Activated T-cell treated with anti-CD3 and anti-CD28 coated beads for 48 hours (primary cell): Measurements from ENCODE around the gene SCIN.
"Not testable (repeated sequence)": the region's sequence is repeated elsewhere in the genome, so short reads cannot be mapped to it uniquely, and the experiment has no call there.

ENCODE experiments used
- DNase-seq: peaks from one replicate; pipeline ENCODE4 v3.0.0-alpha.2; 2020; ENCODE audit warnings: low read depth

SCIN gene

DNA sequence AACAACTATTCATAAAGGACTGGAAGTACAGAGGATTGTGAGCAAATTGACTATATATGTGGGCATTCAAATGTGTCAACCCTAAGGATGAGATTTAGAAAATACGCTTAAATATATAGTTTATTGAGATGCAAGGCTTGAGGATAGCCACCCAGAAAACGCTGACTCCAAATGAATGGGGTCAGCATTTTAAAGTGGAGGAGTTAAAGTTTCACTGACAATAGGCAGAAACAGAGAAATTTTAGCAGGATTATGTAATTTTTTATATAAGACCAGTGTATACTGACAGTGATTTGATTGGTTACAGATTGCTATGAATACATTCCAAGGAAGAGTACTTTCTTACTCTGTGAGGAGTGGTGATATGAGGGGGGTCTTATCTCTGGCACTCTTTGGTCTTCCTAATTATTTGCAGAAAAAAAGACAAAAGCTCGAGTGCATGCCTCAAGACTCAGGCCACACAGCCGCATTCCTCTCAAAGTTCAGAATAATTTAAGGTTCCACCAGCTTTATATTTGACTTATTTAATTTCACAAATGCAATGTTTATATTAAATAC lies 78.3 kb downstream of the SCIN start:
- no peak for DNase-seq

- no peak for DNase-seq
Measured at GRCh38 chr7:12649348-12649747, 78.8 kb downstream of the SCIN start.

GRCh38 chr7:12650080-12650479 lies 79.6 kb downstream of the SCIN start:
- DNase-seq: no peak

DNA sequence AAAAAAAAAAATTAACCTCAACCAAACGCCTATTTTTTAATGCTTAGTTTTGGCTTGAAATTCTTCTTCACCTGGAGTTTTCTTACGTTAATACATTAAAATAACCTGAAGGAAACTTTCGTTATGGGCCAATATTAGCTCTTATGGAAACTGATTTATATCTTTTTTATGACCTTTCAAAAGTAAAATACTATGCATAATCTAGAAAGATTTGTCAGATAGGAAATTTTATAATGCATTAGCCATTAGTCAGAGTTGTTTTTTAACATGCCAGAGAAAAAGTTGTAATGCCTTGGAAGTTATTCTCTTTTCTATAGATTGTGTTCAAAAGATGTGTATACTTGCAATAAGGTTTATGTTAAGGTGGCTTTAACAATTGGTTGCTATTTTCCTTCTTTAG lies 82.6 kb downstream of the SCIN start:
- DNase-seq: no peak

DNA sequence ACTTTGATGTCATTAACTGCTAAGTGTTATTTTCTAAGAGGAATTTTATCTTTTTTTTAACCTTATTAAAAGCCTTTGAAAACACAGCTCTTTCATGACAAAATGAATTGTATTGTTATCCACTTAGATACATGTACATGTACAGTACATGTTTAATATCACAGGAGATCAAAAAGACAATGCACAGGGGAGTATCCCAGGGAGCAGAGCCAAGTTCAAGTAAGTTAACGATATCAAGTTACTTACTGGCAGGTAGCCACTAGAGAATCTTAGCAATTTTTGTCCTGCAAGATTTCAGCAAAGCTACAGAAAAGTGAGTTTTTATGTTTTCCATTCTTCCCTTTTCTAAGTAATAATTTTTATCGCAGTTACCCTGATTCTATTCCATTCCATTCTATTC lies 83.0 kb downstream of the SCIN start:
- DNase-seq: no peak

DNA sequence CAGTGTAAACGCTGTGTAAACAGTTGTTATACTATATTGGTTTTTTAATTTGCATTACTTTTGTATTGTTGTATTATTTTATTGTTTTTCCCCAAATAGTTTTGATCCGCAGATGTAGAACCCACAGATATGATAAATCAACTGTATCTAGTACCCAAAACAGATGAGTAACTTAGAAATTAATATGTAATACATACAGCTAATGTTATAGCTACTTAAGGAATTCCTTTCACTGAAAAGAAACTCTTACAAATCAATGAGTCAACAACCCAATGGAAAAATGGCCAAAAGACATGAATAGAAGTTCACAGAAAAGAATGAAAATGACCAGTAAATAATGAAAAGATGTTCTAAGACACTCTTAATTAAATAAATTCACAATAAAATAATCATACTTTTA lies 84.6 kb downstream of the SCIN start:
- DNase-seq: no peak

GRCh38 chr7:12660423-12660822 lies 89.9 kb downstream of the SCIN start:
- DNase-seq: not testable (repeated sequence)

- DNase-seq: not testable (repeated sequence)
Measured at GRCh38 chr7:12660986-12661385, 90.5 kb downstream of the SCIN start.

DNA sequence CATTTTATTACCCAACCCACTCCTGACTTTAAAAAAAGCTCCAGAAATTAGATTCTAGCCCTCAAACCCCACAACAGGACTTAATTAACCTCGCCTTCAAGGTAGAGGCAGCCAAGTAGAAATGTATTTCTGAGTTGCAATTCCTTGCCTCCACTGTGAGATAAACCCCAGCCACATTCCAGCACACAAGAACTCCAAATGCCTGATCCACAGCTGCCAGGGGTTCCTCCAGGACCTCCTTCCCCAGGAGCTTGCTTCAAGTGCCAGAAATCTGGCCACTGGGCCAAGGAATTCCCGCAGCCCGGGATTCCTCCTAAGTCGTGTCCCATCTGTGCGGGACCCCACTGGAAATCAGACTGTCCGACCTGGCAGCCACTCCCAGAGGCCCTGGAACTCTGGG lies 91.1 kb downstream of the SCIN start:
- no peak for DNase-seq

GRCh38 chr7:12670000-12670729 lies 99.6 kb downstream of the SCIN start:
- no peak for DNase-seq

DNA sequence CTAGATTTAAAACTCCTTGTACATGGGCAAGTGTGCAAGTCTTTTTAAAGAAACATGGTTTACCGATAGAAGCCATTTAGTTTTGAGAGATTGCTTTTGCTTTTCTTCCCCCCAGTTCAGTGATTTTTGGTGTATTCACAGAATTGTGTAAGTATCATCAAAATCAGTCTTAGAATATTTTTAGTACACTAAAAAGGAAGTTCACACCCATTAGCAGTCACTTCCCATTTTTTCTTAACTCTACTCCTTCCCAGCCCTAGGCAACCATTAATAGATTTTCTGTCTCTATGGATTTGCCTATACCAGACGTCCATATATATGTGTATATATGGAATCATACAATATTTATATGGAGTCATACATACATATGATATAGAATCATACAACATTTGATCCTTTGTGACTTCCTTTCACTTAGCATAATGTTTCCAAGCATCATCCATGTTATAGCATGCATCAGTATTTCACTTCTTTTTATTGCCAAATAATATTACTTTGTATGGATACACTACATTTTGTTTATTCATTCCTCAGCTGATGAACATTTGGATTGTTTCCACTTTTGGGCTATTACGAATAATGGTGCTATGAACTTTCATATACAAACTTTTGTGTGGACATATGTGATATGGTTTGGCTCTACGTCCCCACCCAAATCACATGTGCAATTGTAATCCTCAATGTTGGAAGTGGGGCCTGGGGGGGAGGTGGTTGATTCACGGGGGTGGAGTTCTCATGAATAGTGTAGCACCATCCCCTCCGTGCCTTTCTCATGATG lies 100.4 kb downstream of the SCIN start:
- no peak for DNase-seq

GRCh38 chr7:12673436-12673835 lies 102.9 kb downstream of the SCIN start:
- not testable (repeated sequence) for DNase-seq

GRCh38 chr7:12674053-12674452 lies 103.5 kb downstream of the SCIN start:
- DNase-seq: no peak

- no peak for DNase-seq
Measured at GRCh38 chr7:12674861-12675260, 104.3 kb downstream of the SCIN start.

GRCh38 chr7:12683678-12684585 lies 113.4 kb downstream of the SCIN start:
- no peak for DNase-seq

- DNase-seq: no peak
Measured at GRCh38 chr7:12684733-12685132, 114.2 kb downstream of the SCIN start.

DNA sequence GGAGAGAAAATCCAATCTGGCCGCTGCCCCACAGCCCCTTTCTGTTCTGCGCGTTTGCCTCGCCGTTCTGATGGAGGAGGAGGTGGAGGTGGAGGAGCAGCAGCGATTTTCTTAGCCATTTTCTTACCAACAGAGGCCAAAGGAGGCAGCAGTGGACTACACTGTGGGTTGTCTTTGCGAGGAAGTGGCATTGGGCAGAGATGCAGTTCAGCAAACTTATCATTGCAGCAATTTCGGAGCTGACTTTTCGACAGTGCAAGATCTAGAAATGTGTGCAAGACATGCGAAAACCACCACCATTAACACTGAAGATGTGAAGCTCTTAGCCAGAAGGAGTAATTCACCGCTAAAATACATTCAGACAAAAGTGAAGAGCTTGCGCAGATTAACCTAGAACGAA lies 115.0 kb downstream of the SCIN start:
- peak; percentile 8 for DNase-seq

DNA sequence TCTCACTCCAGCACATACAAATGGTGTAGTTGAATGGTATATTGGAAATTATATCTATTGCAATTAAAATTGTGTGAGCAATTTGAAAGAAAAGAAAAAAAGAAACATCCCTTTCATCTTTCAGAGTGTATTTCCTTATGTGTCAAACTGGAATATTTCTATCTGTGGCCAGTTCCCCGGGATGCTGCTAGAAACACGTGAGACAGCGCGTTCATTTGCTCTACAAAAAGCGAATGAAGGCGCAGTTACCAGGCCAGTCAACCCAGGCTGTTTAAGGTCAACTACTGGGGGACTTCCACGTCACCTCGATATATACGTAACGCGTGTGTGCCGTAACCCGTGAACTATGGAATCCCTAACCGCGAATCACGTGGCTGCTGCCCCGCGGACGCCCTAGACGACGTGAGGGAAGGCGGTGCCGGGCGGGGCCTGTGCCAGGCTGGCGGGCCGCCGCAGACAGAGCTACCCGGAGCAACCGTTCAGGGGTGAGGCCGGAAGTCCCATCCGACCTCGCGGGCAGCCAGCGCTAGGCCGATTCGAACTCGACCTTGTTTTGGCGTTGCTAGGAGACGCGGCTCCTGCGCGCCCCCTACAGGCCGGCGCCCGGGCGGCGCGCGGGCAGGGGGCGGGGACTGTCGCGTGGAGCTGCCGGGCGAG lies 115.8 kb downstream of the SCIN start:
- peak; percentile 95 for DNase-seq

DNA sequence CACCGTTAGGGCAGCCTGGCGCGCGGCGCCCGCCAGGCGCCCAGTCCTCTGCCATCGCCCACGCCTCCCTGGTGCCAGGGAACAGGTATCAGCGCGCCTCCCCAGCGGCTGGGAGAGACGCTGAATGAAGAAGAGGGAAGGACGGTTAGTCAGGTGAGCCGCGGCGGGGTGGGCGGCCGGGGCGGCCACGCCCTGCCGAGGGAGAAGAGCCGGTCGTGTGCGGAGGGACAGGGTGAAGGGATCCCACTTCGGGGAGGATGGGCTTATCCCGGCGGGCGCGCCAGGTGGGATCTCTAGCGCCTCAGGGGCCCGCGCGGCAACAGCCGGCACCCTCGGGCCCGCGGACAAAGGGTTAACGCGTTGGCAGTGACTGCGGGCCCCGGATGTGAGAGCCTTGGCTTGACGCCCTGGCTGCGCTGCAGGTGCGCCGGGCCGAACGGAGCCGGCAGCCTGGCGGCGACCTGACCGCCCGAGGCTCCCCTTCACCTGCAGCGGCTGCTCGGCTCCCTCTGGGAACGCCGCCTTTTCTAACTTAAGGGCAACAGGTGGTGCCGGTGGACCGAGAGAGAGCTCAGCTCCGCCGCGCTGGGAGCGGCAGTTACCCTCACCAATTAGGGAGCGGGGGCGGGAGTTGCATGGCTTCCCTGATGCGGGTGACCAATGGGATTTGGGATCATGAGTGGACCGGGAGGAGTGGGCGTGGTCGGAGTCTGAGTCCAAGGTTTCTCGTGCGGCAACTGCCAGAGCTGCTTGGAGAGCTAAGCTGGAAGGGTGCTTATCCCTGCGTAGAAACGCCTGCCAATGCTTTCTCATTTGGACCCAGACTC lies 116.6 kb downstream of the SCIN start, which contains the start of gene ARL4A:
Gene ARL4A (plus strand): TSS at position 743 of the 827 bp plus-strand sequence. CDS start 622 bp downstream, outside the sequence.
- peak; percentile 84 for DNase-seq

DNA sequence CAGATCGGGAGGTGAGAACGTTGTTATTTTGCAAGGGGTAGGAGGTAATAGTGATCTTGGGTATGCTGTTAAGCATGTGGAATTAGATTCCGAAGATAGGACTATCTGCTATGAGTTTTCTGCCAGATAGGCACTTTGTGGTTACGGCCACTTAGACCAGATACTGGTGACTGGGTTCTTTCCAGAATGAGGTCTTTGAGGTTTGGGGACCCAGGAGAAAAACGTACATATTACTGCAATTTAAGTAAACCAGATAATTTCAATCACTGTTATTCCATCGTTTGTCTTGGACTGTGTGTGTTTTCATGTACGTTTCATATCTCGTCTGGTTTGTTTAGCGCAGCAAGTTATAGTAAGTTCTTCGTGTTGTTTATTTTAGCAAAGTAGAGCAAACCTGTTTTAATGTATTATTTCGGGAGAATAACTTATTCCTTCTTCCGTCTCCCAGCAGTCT lies 117.2 kb downstream of the SCIN start:
- no peak for DNase-seq
